Neuron (in vitro differentiated cells): ENCODE measurements around the gene CDC5L.
"Not testable (repeated sequence)": the region's sequence is repeated elsewhere in the genome, so short reads cannot be mapped to it uniquely, and the experiment has no call there.

ENCODE experiments used
- H2AFZ ChIP-seq: one replicate; pipeline ENCODE4 v1.6.1; 2013; ENCODE audit warnings: low read depth, mild to moderate bottlenecking, inconsistent platforms, low read length, moderate library complexity
- H3K27me3 ChIP-seq: one replicate; pipeline ENCODE4 v1.6.1; 2013; ENCODE audit warnings: low read length; ENCODE audit not compliant: insufficient read depth
- H3K36me3 ChIP-seq: one replicate; pipeline ENCODE4 v1.6.1; 2013; ENCODE audit warnings: low read length; ENCODE audit not compliant: insufficient read depth
- H3K4me1 ChIP-seq: one replicate; pipeline ENCODE4 v1.6.1; 2013; ENCODE audit warnings: low read length; ENCODE audit not compliant: insufficient read depth
- H3K4me3 ChIP-seq: 2 replicates; pipeline ENCODE4 v1.5.1; 2013; ENCODE audit warnings: mild to moderate bottlenecking, low read length, moderate library complexity
- H3K9me3 ChIP-seq: one replicate; pipeline ENCODE4 v1.6.1; 2013; ENCODE audit warnings: low read length

The CDC5L gene

GRCh38 chr6:44387346-44388134 lies at the start of gene CDC5L:
TSS of gene CDC5L (plus strand) at chr6:44387706. CDS start at chr6:44387824, 118 bp downstream.
- Histone ChIP-seq H3K4me1 (peaks cover 24% of the 10 kb centered on the region), H3K36me3 (peaks cover 23% of the 10 kb centered on the region), H3K27me3 (no peaks in the 10 kb centered on the region), H3K9me3 (no peaks in the 10 kb centered on the region), H2AFZ (peak within 1 kb of the TSS; percentile 60), H3K4me3 (peak within 1 kb of the TSS; percentile 72)

GRCh38 chr6:44338228-44339122 lies 49.0 kb upstream of the CDC5L start:
- no peak overlapping the region for H2AFZ ChIP-seq
- H3K36me3 ChIP-seq = no peaks in the 10 kb centered on the region
- peaks cover 1% of the 10 kb centered on the region for H3K27me3 ChIP-seq
- H3K9me3 ChIP-seq = no peaks in the 10 kb centered on the region
- H3K4me1 ChIP-seq = peaks cover 24% of the 10 kb centered on the region
- no peak overlapping the region for H3K4me3 ChIP-seq

DNA sequence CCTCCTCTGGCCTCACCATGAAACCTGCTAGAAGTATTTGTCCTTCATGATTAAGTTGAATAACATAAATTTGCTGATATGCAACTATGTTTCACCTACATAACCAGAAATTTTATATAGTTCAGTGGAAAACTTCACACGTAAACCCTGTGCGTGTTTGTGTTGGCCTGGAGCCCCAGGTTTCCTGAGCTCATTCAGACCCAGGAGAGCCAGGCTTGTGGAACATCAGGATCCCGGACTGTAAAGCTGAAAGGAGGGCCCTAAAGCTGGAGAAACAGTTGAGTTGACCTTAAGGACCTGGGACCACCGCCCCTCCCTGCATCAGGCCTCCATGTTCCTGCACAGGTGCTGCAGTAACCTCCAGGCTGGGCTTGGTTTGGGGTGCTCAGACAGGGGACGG lies 48.2 kb upstream of the CDC5L start:
- Histone ChIP-seq H3K36me3 (no peaks in the 10 kb centered on the region), H3K4me3 (no peak overlapping the region), H3K4me1 (peaks cover 24% of the 10 kb centered on the region), H2AFZ (no peak overlapping the region), H3K27me3 (peaks cover 9% of the 10 kb centered on the region), H3K9me3 (peaks cover 2% of the 10 kb centered on the region)

DNA sequence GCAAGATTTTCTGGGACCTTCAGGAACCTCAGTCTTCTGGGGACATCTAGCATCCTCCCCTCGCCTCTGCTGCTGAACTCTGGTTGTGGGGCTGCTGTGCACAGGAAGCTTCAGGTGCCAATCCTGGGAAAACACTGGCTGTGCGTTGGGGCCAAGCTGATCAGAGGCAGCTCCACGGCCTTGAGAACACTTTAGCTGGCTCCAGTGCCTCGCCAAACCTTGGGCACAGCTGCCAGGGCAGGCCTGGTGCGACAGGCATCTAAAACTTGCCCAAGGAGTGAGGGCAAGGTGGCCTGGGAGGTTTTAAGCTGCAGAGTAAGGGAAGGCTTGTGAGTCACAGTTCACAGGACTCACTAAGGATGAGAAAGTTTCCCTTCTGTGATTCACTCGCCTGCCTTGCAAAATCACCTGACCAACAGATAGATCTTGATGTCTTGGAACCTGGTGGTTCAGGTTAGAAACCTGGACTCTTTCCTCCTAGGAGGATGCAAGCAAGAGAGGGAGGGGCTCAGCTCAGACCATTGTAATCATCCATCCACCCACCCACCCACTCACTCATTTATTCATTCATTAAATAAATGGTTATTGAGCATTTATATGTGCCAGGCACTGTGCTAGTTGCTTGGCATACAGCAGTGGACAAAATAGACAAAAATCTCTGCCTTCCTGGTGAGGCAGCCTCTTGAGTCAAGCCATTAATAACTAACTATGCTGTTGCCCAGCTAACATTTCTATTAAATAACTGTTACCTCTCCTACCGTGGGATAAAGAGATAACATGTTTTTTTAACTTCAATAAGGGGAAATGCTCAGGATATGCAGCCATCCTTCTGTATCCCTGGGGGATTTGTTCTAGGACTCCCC lies 47.5 kb upstream of the CDC5L start:
- Histone ChIP-seq H3K9me3 (peaks cover 2% of the 10 kb centered on the region), H3K4me1 (peaks cover 24% of the 10 kb centered on the region), H3K4me3 (no peak overlapping the region), H2AFZ (no peak overlapping the region), H3K27me3 (peaks cover 16% of the 10 kb centered on the region), H3K36me3 (no peaks in the 10 kb centered on the region)

- H2AFZ ChIP-seq = no peak overlapping the region
- peaks cover 18% of the 10 kb centered on the region for H3K27me3 ChIP-seq
- H3K36me3 ChIP-seq = no peaks in the 10 kb centered on the region
- no peak overlapping the region for H3K4me3 ChIP-seq
- H3K9me3 ChIP-seq = peaks cover 2% of the 10 kb centered on the region
- H3K4me1 ChIP-seq = peaks cover 24% of the 10 kb centered on the region
Observed at GRCh38 chr6:44341095-44341890, 46.2 kb upstream of the CDC5L start.

DNA sequence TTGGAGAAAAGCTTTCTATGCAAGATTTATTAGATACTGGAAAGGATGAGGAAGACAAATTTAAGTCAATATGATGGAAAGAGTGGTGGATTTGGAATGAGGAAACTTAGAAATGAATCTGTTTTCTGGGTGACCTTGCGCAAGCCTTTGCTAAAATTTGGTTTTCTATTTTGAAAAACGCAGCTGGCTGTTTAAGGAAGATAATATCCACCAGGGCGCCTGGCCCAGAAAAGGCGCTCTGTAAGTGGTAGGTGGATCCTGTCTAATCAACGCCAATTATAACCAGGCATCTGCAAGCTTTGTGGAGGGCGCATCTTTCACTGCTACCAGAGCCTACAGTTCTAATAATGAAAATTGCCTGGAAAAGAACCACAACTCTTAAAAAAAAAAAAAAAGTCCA lies 45.5 kb upstream of the CDC5L start:
- no peak overlapping the region for H3K4me3 ChIP-seq

GRCh38 chr6:44342489-44342888 lies 45.0 kb upstream of the CDC5L start, which contains the start of gene SPATS1:
TSS of gene SPATS1 (plus strand) at chr6:44342650. CDS start at chr6:44343096, 446 bp downstream.
- Histone ChIP-seq H3K9me3 (peaks cover 2% of the 10 kb centered on the region), H2AFZ (peak within 1 kb of the TSS; percentile 43), H3K4me3 (peak within 1 kb of the TSS; percentile 17), H3K4me1 (peaks cover 21% of the 10 kb centered on the region), H3K27me3 (peaks cover 18% of the 10 kb centered on the region), H3K36me3 (no peaks in the 10 kb centered on the region)

More for the DNA sequence above, 45.5 kb upstream of the CDC5L start:
- peak overlapping the region; percentile 43 for H2AFZ ChIP-seq
- H3K27me3 ChIP-seq = peaks cover 18% of the 10 kb centered on the region
- no peaks in the 10 kb centered on the region for H3K36me3 ChIP-seq
- H3K4me1 ChIP-seq = peaks cover 24% of the 10 kb centered on the region
- peaks cover 2% of the 10 kb centered on the region for H3K9me3 ChIP-seq

GRCh38 chr6:44346818-44347217 lies 40.7 kb upstream of the CDC5L start:
- H3K27me3 ChIP-seq = peaks cover 18% of the 10 kb centered on the region
- H2AFZ ChIP-seq, H3K4me1 ChIP-seq, H3K9me3 ChIP-seq, H3K36me3 ChIP-seq, H3K4me3 ChIP-seq: not testable (repeated sequence)

DNA sequence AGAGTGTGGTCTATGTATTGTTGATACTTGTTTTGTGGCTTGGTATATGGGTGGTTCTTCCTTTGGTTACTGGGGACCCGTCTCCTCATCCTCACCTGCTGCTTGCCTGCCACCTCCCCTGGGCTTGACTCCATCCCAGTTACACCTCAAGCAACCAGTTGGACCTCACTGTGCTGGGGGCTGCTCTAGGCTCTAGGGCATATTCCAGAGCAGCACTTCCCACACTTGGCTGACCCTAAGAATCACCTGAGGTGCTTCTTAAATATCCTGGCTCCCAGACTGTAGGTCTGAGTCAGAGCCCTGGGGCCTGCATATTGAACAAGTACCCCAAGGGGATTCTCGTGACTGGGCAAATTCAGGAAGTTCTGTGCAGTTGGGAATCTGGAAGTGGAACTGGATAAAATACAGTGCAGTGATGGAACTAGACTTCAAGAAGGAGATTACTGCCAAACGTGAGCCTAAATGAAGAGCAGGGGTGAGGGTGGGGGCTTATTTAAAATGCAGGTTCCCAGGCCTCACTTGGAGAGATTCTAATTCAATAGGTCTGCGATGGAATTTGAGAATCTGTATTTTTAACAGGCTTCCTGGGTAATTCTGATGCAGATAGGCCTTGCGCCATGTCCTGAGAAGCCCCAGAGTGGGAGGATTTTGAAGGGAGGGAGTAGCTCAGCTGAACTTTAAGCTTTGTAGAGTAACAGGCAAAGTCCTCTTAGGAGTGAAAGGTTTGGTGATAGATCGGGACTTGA lies 37.4 kb upstream of the CDC5L start:
- no peak overlapping the region for H2AFZ ChIP-seq
- no peaks in the 10 kb centered on the region for H3K9me3 ChIP-seq
- no peaks in the 10 kb centered on the region for H3K36me3 ChIP-seq
- H3K27me3 ChIP-seq = peaks cover 1% of the 10 kb centered on the region
- H3K4me3 ChIP-seq = no peak overlapping the region
- H3K4me1 ChIP-seq = no peaks in the 10 kb centered on the region

GRCh38 chr6:44350650-44350994 lies 36.9 kb upstream of the CDC5L start:
- not testable (repeated sequence) for H2AFZ ChIP-seq

GRCh38 chr6:44352259-44352658 lies 35.2 kb upstream of the CDC5L start:
- Histone ChIP-seq H3K27me3 (peaks cover 5% of the 10 kb centered on the region), H2AFZ (no peak overlapping the region), H3K4me1 (no peaks in the 10 kb centered on the region), H3K4me3 (no peak overlapping the region), H3K36me3 (no peaks in the 10 kb centered on the region), H3K9me3 (no peaks in the 10 kb centered on the region)

More at GRCh38 chr6:44350650-44350994, 36.9 kb upstream of the CDC5L start:
- H3K27me3 ChIP-seq, H3K9me3 ChIP-seq, H3K4me1 ChIP-seq, H3K4me3 ChIP-seq, H3K36me3 ChIP-seq: not testable (repeated sequence)
